A549 (cell line): ENCODE measurements around the gene P3H1. TPM values are rescaled to one million over a fixed set of nuclear protein-coding genes. Genes with fewer than 3 reads are reported as not detected.

Experiments
- ATAC-seq, 2 experiments: fragments of 200-7000 bp in 1 of 2; fragments of >200 bp in 1 of 2; cut with Nextera tagmentation in 1 of 2; cut with Tn5 transposase in 1 of 2; 3 replicates each; pipeline versions ENCODE4 v1.8.0 to v1.9.1; 2018 to 2020; ENCODE audit warnings: mild to moderate bottlenecking in 1 of 2, moderate library complexity in 1 of 2
- CTCF ChIA-PET: fragments of 300-600 bp; sonication (Branson Sonifier 250); formaldehyde crosslinking; extraction: SDS; loops from one replicate; lab custom pipeline; 2021; ENCODE audit warnings: antibody characterized with exemption, inconsistent platforms; lab: Yijun Ruan, JAX
- POLR2A ChIA-PET: fragments of 350-600 bp; formaldehyde crosslinking; extraction: SDS; loops from one replicate; lab custom pipeline; 2021; ENCODE audit warnings: antibody characterized with exemption, inconsistent platforms; lab: Yijun Ruan, JAX
- DNase-seq, 2 experiments: peaks; one replicate each; pipeline versions ENCODE4 v3.0.0 to v3.0.0-alpha.2; 2011 to 2016; ENCODE audit warnings: low read depth in 1 of 2, low spot score in 1 of 2
- FAIRE-seq: peaks from 2 replicates; lab custom pipeline; 2011; peaks lifted over from hg19 to GRCh38; lab: Jason Lieb, UNC
- H3K27ac ChIP-seq, 2 experiments: fragments of >200 bp; sonication (Bioruptor Twin); formaldehyde crosslinking; 3 replicates each; pipeline ENCODE4 v1.5.1; 2016 to 2017
- H3K4me1 ChIP-seq: fragments of >200 bp; sonication (Bioruptor Twin); formaldehyde crosslinking; 3 replicates; pipeline ENCODE4 v1.6.1; 2016
- H3K4me2 ChIP-seq: fragments of >200 bp; sonication (Bioruptor Twin); formaldehyde crosslinking; 3 replicates; pipeline ENCODE4 v1.6.1; 2016
- H3K4me3 ChIP-seq: fragments of >200 bp; sonication (Bioruptor Twin); formaldehyde crosslinking; 3 replicates; pipeline ENCODE4 v1.5.1; 2016
- H3K9me3 ChIP-seq: fragments of >200 bp; sonication (Bioruptor Twin); formaldehyde crosslinking; 3 replicates; pipeline ENCODE4 v1.6.1; 2016
- ATOH8 ChIP-seq: fragments of 250-450 bp; sonication (Bioruptor Pico); IDR thresholded peaks from 2 replicates; pipeline ENCODE4 v1.5.0; 2020; ENCODE audit warnings: low read depth, mild to moderate bottlenecking, moderate library complexity
- BCL3 ChIP-seq: fragments of >200 bp; sonication (Bioruptor Twin); formaldehyde crosslinking; IDR thresholded peaks from 3 replicates; pipeline ENCODE4 v1.6.1; 2016
- CBX2 ChIP-seq: fragments of 200-600 bp; sonication (generic); IDR thresholded peaks from 2 replicates; pipeline ENCODE4 v1.6.1; 2016; ENCODE audit warnings: low read depth, mild to moderate bottlenecking, borderline replicate concordance
- CEBPB ChIP-seq, 2 experiments: fragments of >200 bp in 1 of 2; sonication (Bioruptor Twin) in 1 of 2; formaldehyde crosslinking in 1 of 2; IDR thresholded peaks; 2 replicates each; pipeline ENCODE4 v1.6.1; 2012 to 2016
- CHD2 ChIP-seq: fragments of 150-350 bp; IDR thresholded peaks from 2 replicates; pipeline ENCODE4 v1.6.1; 2014; ENCODE audit warnings: low read length; ENCODE audit not compliant: partially characterized antibody
- FOSB ChIP-seq: fragments of 250-450 bp; sonication (Bioruptor Pico); IDR thresholded peaks from 2 replicates; pipeline ENCODE4 v1.5.0; 2020; ENCODE audit warnings: mild to moderate bottlenecking, moderate library complexity
- GATA3 ChIP-seq: IDR thresholded peaks from 2 replicates; pipeline ENCODE4 v1.6.1; 2012; ENCODE audit warnings: borderline replicate concordance
- HDAC2 ChIP-seq: fragments of 200-600 bp; sonication (generic); IDR thresholded peaks from 2 replicates; pipeline ENCODE4 v1.6.1; 2016
- HMGXB4 ChIP-seq: fragments of 250-450 bp; sonication (Bioruptor Pico); IDR thresholded peaks from 2 replicates; pipeline ENCODE4 v1.5.0; 2021; ENCODE audit warnings: mild to moderate bottlenecking, moderate library complexity, borderline replicate concordance
- HOXB13 ChIP-seq: fragments of 250-450 bp; sonication (Bioruptor Pico); IDR thresholded peaks from 2 replicates; pipeline ENCODE4 v1.5.0; 2020; ENCODE audit warnings: low read depth, mild to moderate bottlenecking, moderate library complexity
- JUN ChIP-seq, 2 experiments: fragments of >200 bp; sonication (Bioruptor Twin); formaldehyde crosslinking; IDR thresholded peaks; 2 replicates in 1 of 2; 3 replicates in 1 of 2; pipeline ENCODE4 v1.6.1; 2016 to 2017
- KDM1A ChIP-seq: fragments of 200-600 bp; sonication (generic); IDR thresholded peaks from 2 replicates; pipeline ENCODE4 v1.6.1; 2016; ENCODE audit warnings: low read depth, mild to moderate bottlenecking
- MAFK ChIP-seq: fragments of 450-650 bp; IDR thresholded peaks from 2 replicates; pipeline ENCODE4 v1.6.1; 2014; ENCODE audit not compliant: partially characterized antibody
- MYC ChIP-seq: IDR thresholded peaks from 2 replicates; pipeline ENCODE4 v1.6.1; 2012; ENCODE audit warnings: mild to moderate bottlenecking, inconsistent platforms, low read length, improper control_type of control experiment, borderline replicate concordance
- NPAS2 ChIP-seq: fragments of 250-450 bp; sonication (Bioruptor Pico); IDR thresholded peaks from 2 replicates; pipeline ENCODE4 v1.8.0; 2022; ENCODE audit warnings: mild to moderate bottlenecking, moderate library complexity, borderline replicate concordance
- RARB ChIP-seq: fragments of 250-450 bp; sonication (Bioruptor Pico); IDR thresholded peaks from 2 replicates; pipeline ENCODE4 v1.8.0; 2021; ENCODE audit warnings: mild to moderate bottlenecking, moderate library complexity
- TFCP2L1 ChIP-seq: fragments of 250-450 bp; sonication (Bioruptor Pico); IDR thresholded peaks from 2 replicates; pipeline ENCODE4 v1.5.0; 2021; ENCODE audit warnings: mild to moderate bottlenecking
- USF2 ChIP-seq: fragments of 450-650 bp; IDR thresholded peaks from 2 replicates; pipeline ENCODE4 v1.6.1; 2014; ENCODE audit warnings: antibody characterized with exemption
- WGBS: methylation state at CpG from one replicate; pipeline ENCODE4 v1.1.6; 2017; ENCODE audit errors: missing lambda C conversion rate; 5-methylcytosine and 5-hydroxymethylcytosine counted together
- polyA plus RNA-seq, 4 experiments: library from polyadenylated mRNA; depleted of rRNA in 3 of 4; stranded (reverse); fragments of >200 nt; fragmentation: RNase III in 1 of 4; extraction: RNeasy Plus Mini Kit Qiagen cat#74134 plus additional on column Dnase treatment in 1 of 4; gene quantifications; 2 replicates in 3 of 4; 3 replicates in 1 of 4; pipeline ENCODE4 v1.2.3, GENCODE V29; 2011 to 2017
- TF ChIP-seq, protein P1 (sequence below): IDR thresholded peaks from 2 replicates; pipeline ENCODE4 v1.6.1; 2012

Gene P3H1
- polyA plus RNA-seq, 2 of the 4 experiments (the other 2 are of a cell fraction): 27.3 to 30.3 TPM

DNA sequence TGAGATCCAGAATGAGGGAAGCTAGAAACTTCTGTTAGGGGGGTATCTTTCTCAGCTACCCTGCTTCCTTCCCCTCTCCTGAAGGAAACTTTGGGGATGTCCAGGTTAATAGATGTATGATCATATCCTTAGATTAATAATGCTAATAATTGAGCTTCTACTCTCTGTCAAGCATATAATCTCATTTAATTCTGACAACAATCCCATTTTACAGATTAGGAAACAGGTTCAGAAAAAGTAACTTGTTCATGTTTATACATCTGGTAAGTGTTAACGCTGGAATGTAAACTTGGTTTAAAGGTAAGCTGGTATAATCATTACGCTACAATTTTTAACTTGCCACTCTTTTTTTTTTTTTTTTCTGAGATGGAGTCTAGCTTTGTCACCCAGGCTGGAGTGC is 16.3 kb upstream of the P3H1 start (continued):
- TF ChIP-seq, protein P1, sequence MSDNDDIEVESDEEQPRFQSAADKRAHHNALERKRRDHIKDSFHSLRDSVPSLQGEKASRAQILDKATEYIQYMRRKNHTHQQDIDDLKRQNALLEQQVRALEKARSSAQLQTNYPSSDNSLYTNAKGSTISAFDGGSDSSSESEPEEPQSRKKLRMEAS: no peak

DNA sequence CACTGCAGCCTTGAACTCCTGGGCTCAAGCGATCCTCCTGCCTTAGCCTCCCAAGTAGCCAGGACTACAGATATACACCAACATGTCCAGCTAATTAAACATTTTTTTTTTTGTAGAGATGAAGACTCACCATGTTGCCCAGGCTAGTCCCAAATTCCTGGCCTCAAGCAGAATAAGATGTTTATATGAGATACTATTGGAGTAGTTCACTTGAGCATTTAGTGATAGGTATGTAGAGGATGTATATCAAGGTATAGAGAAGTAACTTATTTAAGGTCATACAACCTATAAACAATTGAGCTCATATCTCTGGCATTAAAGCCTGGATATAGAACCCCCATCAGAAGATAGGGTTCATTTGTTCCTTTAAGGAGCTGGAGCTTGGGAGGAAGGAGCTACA is 13.3 kb upstream of the P3H1 start:
- ChIA-PET POLR2A (no interaction called here), CTCF (interaction anchor here (1.0 to 6.3 kb wide), 3 partner anchors 67 to 293 kb away, joined by 3 to 79 read pairs (median 4); no protein-coding TSS in a partner anchor)
- no peaks in the 10 kb centered on the region for H3K9me3 ChIP-seq
- DNase-seq (no peak), FAIRE-seq (no peak), ATAC-seq (no peak)
- TF ChIP-seq, protein P1: no peak
- TF ChIP-seq USF2 (no peak), FOSB (no peak), JUN (IDR thresholded peaks at IDR 0.05) (no peak), NPAS2 (no peak), CBX2 (no peak), HOXB13 (CRISPR knock-in tag) (no peak), HMGXB4 (CRISPR knock-in tag) (no peak), RARB (CRISPR knock-in tag) (no peak), MYC (no peak), KDM1A (no peak), CHD2 (no peak), TFCP2L1 (CRISPR knock-in tag) (no peak), ATOH8 (CRISPR knock-in tag) (no peak), BCL3 (no peak), GATA3 (no peak), HDAC2 (no peak), MAFK (no peak), CEBPB (IDR thresholded peaks at IDR 0.05) (no peak)
- 100% methylated on average over 1 of the region's 1 CpG for WGBS
- H3K4me2 ChIP-seq: no peak overlapping the region
- H3K4me1 ChIP-seq: no peaks in the 10 kb centered on the region
- no peak overlapping the region for H3K4me3 ChIP-seq
- H3K27ac ChIP-seq: no peak overlapping the region

DNA sequence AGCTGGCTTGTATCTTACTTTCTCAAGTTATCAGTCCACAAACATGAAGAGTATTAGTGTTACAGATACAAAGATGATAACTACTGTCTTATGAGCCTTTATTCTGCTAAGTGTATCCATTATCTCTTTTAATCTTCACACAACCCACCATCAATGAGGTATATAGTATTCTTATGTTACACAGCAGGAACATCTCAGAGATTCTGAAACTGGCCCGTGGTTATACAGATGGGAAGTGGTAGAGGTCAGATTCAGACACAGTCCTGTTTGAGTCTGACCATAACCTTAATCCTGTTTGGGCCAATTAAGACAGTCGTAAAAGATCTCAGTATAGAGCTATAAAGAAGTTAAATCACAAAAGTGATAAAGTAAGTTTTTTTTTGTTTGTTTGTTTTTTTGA is 12.9 kb upstream of the P3H1 start:
- Histone ChIP-seq H3K4me1 (no peaks in the 10 kb centered on the region), H3K4me2 (no peak overlapping the region), H3K4me3 (no peak overlapping the region), H3K27ac (no peak overlapping the region)
- no peak for ATAC-seq
- CTCF ChIA-PET: interaction anchor here (0.5 to 6.3 kb wide), 4 partner anchors 16 to 294 kb away, joined by 3 to 79 read pairs (median 4); no protein-coding TSS in a partner anchor
- FAIRE-seq: no peak
- DNase-seq: no peak
- TF ChIP-seq, protein P1: no peak
- TF ChIP-seq, all 56 proteins: peak for 0
- WGBS: 83% methylated on average over 2 of the region's 2 CpGs
- no peaks in the 10 kb centered on the region for H3K9me3 ChIP-seq
- POLR2A ChIA-PET: no interaction called here
